Peyer's patch (tissue), 4 donors: ENCODE measurements around the gene MTUS2.

ENCODE experiments used
- POLR2A ChIP-seq, 2 donors: fragments of 450-650 bp; IDR thresholded peaks; one replicate each; pipeline ENCODE4 v1.5.1; 2017; ENCODE audit warnings: antibody characterized with exemption in 2 of 2, mild to moderate bottlenecking in 2 of 2, moderate library complexity in 2 of 2
- TF ChIP-seq, protein P1 (sequence below), 6 experiments: fragments of 450-650 bp in 4 of 6; fragments of 200-600 bp in 2 of 6; sonication (generic) in 1 of 6; IDR thresholded peaks; one replicate each; pipeline ENCODE4 v1.5.1; 2017 to 2019; ENCODE audit warnings: antibody characterized with exemption in 6 of 6, mild to moderate bottlenecking in 3 of 6, moderate library complexity in 1 of 6

DNA sequence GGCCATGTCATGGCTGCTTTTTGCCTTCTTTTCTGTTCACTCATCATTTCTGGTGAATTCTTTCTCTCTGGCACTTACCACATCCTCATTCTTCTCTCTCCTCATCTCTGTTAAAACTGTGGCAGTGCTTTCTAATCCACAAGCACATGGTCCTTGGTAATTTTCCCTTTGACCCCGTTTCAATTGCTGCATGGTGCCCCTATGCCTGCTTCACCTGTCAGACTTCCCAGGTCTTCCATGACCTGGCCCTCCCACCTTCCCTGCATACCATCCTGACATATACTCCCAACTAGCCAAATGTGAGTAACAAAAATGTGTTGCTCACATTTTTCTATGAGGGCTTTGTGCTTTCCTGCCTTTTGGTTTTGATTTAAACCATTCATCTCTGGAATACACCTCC, 286.5 kb downstream of the MTUS2 start:
- no peak for TF ChIP-seq POLR2A (IDR thresholded peaks at IDR 0.05)
- TF ChIP-seq, protein P1, sequence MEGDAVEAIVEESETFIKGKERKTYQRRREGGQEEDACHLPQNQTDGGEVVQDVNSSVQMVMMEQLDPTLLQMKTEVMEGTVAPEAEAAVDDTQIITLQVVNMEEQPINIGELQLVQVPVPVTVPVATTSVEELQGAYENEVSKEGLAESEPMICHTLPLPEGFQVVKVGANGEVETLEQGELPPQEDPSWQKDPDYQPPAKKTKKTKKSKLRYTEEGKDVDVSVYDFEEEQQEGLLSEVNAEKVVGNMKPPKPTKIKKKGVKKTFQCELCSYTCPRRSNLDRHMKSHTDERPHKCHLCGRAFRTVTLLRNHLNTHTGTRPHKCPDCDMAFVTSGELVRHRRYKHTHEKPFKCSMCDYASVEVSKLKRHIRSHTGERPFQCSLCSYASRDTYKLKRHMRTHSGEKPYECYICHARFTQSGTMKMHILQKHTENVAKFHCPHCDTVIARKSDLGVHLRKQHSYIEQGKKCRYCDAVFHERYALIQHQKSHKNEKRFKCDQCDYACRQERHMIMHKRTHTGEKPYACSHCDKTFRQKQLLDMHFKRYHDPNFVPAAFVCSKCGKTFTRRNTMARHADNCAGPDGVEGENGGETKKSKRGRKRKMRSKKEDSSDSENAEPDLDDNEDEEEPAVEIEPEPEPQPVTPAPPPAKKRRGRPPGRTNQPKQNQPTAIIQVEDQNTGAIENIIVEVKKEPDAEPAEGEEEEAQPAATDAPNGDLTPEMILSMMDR (IDR thresholded peaks at IDR 0.05), result no peak
